Astrocyte (in vitro differentiated cells and primary cell): Measurements from ENCODE around the gene GRHL1.

Experiments used
- CTCF ChIP-seq: IDR thresholded peaks from 2 replicates; pipeline ENCODE4 v1.5.1; 2011; ENCODE audit warnings: low read depth, mild to moderate bottlenecking, inconsistent platforms, low read length, moderate library complexity; ENCODE audit not compliant: insufficient read depth
- EZH2 ChIP-seq: IDR thresholded peaks from 2 replicates; pipeline ENCODE4 v1.6.1; 2012; ENCODE audit warnings: mild to moderate bottlenecking, low read length, inconsistent platforms; ENCODE audit not compliant: insufficient read depth

DNA sequence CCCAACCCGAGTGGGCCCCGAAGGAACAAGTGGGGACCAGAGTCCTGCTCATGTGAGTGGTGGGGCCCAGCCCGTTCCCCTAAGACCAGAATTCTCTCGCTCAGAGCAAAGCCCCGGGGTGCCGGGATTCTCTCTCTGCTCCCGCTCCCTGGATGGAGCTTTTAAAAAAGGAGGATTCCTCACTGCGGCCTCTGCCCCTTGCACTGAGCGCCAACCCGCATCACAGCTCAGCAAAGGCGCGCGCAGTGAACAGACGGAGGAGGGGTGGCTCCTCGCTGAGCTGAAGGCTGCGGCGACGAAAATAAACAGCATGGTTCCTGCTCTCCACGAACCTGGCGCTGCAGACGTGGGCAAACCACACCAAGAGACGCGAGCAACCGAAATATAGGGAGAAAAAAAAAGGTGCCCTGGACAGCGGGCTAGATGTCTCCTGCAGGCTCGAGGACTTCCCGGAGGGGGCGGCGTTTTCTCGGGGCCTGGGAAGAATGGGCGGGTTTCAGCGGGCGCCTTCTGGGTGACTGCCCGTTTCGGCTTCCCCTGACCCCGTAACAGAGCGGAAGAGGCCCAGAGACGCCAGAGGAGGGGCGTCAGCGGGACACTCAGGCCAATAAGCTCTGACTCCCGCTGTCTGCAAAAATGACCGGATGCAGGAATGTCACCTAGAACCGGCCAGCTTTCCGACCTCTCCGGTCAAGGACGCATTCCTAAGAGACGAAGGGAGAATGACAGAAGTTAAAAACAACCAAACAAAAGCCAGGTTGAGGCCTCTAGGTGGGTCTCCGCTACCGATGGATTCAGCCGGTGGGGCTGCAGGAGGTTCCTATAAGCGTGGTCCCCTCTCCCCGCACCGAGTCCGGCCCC, 91.0 kb downstream of the GRHL1 start:
- no peak for TF ChIP-seq CTCF
- no peak for TF ChIP-seq EZH2
